ENCODE measurements around the gene TXNRD1.

Gene TXNRD1

GRCh38 chr12:104334581-104334980, 119.0 kb downstream of the TXNRD1 start:
- no peak overlapping the region for H3K27ac Mint-ChIP-seq
- H3K4me3 Mint-ChIP-seq: no peak overlapping the region
- no peak for DNase-seq (ENCODE audit: low spot score)
- H3K27me3 Mint-ChIP-seq (ENCODE audit: low read depth): no peaks in the 10 kb centered on the region
- H3K36me3 Mint-ChIP-seq (ENCODE audit: low read depth): peaks cover 42% of the 10 kb centered on the region
- H3K9me3 Mint-ChIP-seq: no peaks in the 10 kb centered on the region
- H3K4me1 Mint-ChIP-seq (ENCODE audit: low read depth): peaks cover 5% of the 10 kb centered on the region

DNA sequence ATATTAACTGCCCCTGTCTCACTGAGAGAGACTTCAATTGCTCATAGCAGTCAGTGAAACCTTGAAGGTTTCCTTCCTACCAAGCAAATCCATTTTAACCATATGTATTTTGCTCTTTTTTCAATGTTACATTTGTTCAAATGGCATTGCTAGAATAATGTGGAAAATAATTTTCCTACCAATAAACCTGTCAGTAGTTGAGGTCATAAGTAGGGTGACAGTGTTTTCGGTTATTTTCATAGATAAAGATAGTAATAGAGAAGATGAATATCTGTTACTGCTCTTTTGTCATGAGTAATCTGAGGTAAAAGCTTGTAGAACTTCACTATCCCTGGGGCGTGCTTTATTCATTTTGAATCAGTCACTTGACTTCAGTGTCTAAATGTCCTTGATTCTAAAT, 120.5 kb downstream of the TXNRD1 start:
- Mint-ChIP-seq H3K4me1 (ENCODE audit: low read depth) (peaks cover 5% of the 10 kb centered on the region), H3K27me3 (ENCODE audit: low read depth) (no peaks in the 10 kb centered on the region), H3K9me3 (no peaks in the 10 kb centered on the region), H3K4me3 (no peak overlapping the region), H3K36me3 (ENCODE audit: low read depth) (peaks cover 47% of the 10 kb centered on the region), H3K27ac (no peak overlapping the region)
- DNase-seq (ENCODE audit: low spot score): no peak

DNA sequence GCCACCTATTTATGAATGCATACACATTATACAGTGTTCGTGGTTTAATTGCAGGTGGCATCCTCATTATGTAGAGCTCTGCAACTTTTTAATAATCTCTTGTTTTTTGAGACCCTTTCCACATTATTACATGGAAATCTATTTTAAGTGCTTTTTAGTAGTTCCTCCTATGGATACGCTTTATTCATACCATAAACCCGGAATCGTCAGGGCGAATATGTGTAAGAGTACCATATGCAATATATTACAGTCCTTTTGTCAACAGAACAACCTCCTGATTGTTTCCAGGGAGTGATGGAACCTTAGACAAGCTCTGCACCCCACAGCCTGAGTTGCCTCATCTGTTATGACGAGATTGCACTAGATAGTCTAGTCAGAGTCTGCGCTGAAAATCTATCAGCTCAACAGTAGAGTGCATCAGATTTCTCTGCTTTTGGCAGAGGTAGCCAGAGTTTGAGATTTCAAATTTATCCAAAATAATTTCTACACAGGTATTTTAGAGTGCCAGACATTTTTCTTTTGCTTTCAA, 121.5 kb downstream of the TXNRD1 start:
- Mint-ChIP-seq H3K4me3 (no peak overlapping the region), H3K4me1 (ENCODE audit: low read depth) (peaks cover 5% of the 10 kb centered on the region), H3K9me3 (no peaks in the 10 kb centered on the region), H3K27me3 (ENCODE audit: low read depth) (no peaks in the 10 kb centered on the region), H3K27ac (no peak overlapping the region), H3K36me3 (ENCODE audit: low read depth) (peaks cover 47% of the 10 kb centered on the region)
- no peak for DNase-seq (ENCODE audit: low spot score)

DNA sequence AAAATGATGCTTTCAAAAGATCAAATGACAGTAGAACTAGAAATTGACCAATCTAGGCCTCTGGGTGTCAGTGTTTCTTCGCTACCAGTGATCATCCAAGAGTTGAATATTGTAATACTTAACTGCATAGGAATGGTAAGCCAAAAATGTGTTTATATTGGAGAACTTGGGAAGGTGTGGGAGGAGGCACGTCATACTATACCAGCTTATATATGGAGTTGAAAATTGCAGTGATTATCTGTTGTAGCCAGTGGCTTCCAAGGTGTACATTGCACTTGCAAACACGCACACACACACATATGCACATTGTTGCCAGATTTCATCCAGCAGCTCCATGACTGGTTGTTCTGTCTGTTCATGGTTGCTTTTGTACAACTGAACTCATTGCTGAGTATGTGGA, 124.1 kb downstream of the TXNRD1 start:
- Mint-ChIP-seq H3K27me3 (ENCODE audit: low read depth) (no peaks in the 10 kb centered on the region), H3K9me3 (no peaks in the 10 kb centered on the region), H3K4me1 (ENCODE audit: low read depth) (peaks cover 4% of the 10 kb centered on the region), H3K36me3 (ENCODE audit: low read depth) (peaks cover 49% of the 10 kb centered on the region), H3K4me3 (no peak overlapping the region), H3K27ac (no peak overlapping the region)
- DNase-seq (ENCODE audit: low spot score): no peak

GRCh38 chr12:104340177-104340576, 124.6 kb downstream of the TXNRD1 start:
- no peak overlapping the region for H3K4me3 Mint-ChIP-seq
- H3K9me3 Mint-ChIP-seq: no peaks in the 10 kb centered on the region
- H3K4me1 Mint-ChIP-seq (ENCODE audit: low read depth): peaks cover 1% of the 10 kb centered on the region
- H3K36me3 Mint-ChIP-seq (ENCODE audit: low read depth): peaks cover 46% of the 10 kb centered on the region
- no peak for DNase-seq (ENCODE audit: low spot score)
- H3K27ac Mint-ChIP-seq: no peak overlapping the region
- no peaks in the 10 kb centered on the region for H3K27me3 Mint-ChIP-seq (ENCODE audit: low read depth)

DNA sequence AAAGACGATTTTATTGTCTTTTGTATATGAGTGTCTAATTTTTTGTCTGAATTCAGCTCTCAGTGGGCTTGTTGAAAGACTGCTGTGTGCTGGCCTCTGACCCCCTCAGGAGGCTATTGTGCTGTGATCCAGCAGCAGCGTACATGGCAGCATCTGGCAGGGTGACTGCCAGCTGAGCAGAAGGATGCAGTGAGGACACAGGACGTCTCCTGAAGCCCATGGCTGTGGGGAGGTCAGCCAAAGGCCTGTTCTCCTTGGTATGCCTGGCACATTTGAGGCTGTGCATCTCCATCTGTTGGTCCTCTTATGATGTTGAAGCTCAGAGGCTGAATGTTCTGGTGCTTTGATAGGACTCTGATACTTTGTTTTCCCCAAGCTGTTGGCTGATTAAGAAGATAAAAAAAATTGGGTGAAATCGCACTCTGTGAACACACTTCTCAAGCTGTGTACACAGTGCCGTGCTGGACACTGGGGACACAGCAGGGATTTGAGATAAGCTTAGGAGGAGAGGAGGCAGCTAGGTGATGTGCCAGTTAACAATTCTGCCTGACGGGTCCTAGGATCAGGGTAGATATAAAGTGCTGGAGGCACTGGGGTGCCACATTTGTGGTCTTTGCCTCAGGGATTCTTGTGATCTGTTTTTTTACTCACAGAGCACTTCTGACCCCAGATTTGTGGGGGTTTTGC, 125.5 kb downstream of the TXNRD1 start:
- no peak for DNase-seq (ENCODE audit: low spot score)
- Mint-ChIP-seq H3K4me3 (no peak overlapping the region), H3K27ac (no peak overlapping the region), H3K27me3 (ENCODE audit: low read depth) (no peaks in the 10 kb centered on the region), H3K4me1 (ENCODE audit: low read depth) (peaks cover 1% of the 10 kb centered on the region), H3K36me3 (ENCODE audit: low read depth) (peaks cover 46% of the 10 kb centered on the region), H3K9me3 (no peaks in the 10 kb centered on the region)

DNA sequence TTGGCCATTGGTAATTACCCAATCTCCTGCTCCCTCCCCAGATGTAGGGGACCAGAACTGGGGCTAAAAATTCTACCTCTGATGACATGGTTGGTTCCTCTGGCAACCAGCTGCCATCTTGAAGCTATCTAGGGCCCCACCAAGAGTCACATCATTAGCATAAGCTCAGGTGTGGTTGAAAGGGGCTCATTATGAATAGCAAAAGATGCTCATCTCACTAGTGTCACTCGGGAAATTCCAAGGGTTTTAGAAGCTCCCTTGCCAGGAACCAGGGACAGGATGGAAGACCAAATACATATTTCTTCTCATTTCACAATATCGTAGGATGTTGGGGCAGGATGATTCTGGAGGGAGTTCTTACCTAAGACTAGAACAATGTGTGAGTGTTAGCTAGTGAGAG, 126.6 kb downstream of the TXNRD1 start:
- peaks cover 45% of the 10 kb centered on the region for H3K36me3 Mint-ChIP-seq (ENCODE audit: low read depth)
- H3K9me3 Mint-ChIP-seq: no peaks in the 10 kb centered on the region
- DNase-seq (ENCODE audit: low spot score): no peak
- H3K4me1 Mint-ChIP-seq (ENCODE audit: low read depth): peaks cover under 1% of the 10 kb centered on the region
- no peak overlapping the region for H3K4me3 Mint-ChIP-seq
- H3K27me3 Mint-ChIP-seq (ENCODE audit: low read depth): no peaks in the 10 kb centered on the region
- H3K27ac Mint-ChIP-seq: no peak overlapping the region

GRCh38 chr12:104342635-104343249, 127.2 kb downstream of the TXNRD1 start:
- peak overlapping the region; percentile 19 for H3K27ac Mint-ChIP-seq
- H3K36me3 Mint-ChIP-seq (ENCODE audit: low read depth): peaks cover 48% of the 10 kb centered on the region
- no peak for DNase-seq (ENCODE audit: low spot score)
- H3K9me3 Mint-ChIP-seq: no peaks in the 10 kb centered on the region
- H3K4me1 Mint-ChIP-seq (ENCODE audit: low read depth): peaks cover 2% of the 10 kb centered on the region
- H3K4me3 Mint-ChIP-seq: no peak overlapping the region
- H3K27me3 Mint-ChIP-seq (ENCODE audit: low read depth): no peaks in the 10 kb centered on the region

- Mint-ChIP-seq H3K36me3 (ENCODE audit: low read depth) (peaks cover 50% of the 10 kb centered on the region), H3K4me3 (no peak overlapping the region), H3K9me3 (no peaks in the 10 kb centered on the region), H3K27ac (no peak overlapping the region), H3K27me3 (ENCODE audit: low read depth) (no peaks in the 10 kb centered on the region), H3K4me1 (ENCODE audit: low read depth) (peaks cover 2% of the 10 kb centered on the region)
- no peak for DNase-seq (ENCODE audit: low spot score)
These were observed 129.1 kb downstream of the TXNRD1 start for GRCh38 chr12:104344682-104345081.

GRCh38 chr12:104345234-104346066, 129.9 kb downstream of the TXNRD1 start:
- no peaks in the 10 kb centered on the region for H3K9me3 Mint-ChIP-seq
- H3K4me3 Mint-ChIP-seq: no peak overlapping the region
- H3K36me3 Mint-ChIP-seq (ENCODE audit: low read depth): peaks cover 43% of the 10 kb centered on the region
- H3K27ac Mint-ChIP-seq: no peak overlapping the region
- H3K27me3 Mint-ChIP-seq (ENCODE audit: low read depth): no peaks in the 10 kb centered on the region
- peaks cover 2% of the 10 kb centered on the region for H3K4me1 Mint-ChIP-seq (ENCODE audit: low read depth)
- no peak for DNase-seq (ENCODE audit: low spot score)

- no peaks in the 10 kb centered on the region for H3K9me3 Mint-ChIP-seq
- H3K4me1 Mint-ChIP-seq (ENCODE audit: low read depth): peaks cover 2% of the 10 kb centered on the region
- H3K4me3 Mint-ChIP-seq: no peak overlapping the region
- H3K36me3 Mint-ChIP-seq (ENCODE audit: low read depth): peaks cover 34% of the 10 kb centered on the region
- H3K27me3 Mint-ChIP-seq (ENCODE audit: low read depth): no peaks in the 10 kb centered on the region
- DNase-seq (ENCODE audit: low spot score): no peak
- H3K27ac Mint-ChIP-seq: no peak overlapping the region
These were observed 131.9 kb downstream of the TXNRD1 start for GRCh38 chr12:104347374-104348075.

DNA sequence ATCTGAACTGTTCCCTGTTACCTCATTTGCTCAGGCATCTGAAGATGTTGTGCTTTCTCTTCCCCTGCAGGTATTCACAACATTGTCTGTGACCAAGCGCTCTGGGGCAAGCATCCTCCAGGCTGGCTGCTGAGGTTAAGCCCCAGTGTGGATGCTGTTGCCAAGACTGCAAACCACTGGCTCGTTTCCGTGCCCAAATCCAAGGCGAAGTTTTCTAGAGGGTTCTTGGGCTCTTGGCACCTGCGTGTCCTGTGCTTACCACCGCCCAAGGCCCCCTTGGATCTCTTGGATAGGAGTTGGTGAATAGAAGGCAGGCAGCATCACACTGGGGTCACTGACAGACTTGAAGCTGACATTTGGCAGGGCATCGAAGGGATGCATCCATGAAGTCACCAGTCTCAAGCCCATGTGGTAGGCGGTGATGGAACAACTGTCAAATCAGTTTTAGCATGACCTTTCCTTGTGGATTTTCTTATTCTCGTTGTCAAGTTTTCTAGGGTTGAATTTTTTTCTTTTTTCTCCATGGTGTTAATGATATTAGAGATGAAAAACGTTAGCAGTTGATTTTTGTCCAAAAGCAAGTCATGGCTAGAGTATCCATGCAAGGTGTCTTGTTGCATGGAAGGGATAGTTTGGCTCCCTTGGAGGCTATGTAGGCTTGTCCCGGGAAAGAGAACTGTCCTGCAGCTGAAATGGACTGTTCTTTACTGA, 132.9 kb downstream of the TXNRD1 start:
- DNase-seq (ENCODE audit: low spot score): no peak
- Mint-ChIP-seq H3K9me3 (no peaks in the 10 kb centered on the region), H3K27ac (no peak overlapping the region), H3K4me1 (ENCODE audit: low read depth) (peaks cover 2% of the 10 kb centered on the region), H3K36me3 (ENCODE audit: low read depth) (peaks cover 34% of the 10 kb centered on the region), H3K27me3 (ENCODE audit: low read depth) (no peaks in the 10 kb centered on the region), H3K4me3 (no peak overlapping the region)

- H3K36me3 Mint-ChIP-seq (ENCODE audit: low read depth): peaks cover 36% of the 10 kb centered on the region
These were observed 133.5 kb downstream of the TXNRD1 start for GRCh38 chr12:104348994-104349494.

More at GRCh38 chr12:104348994-104349494, 133.5 kb downstream of the TXNRD1 start:
- Mint-ChIP-seq H3K4me3 (no peak overlapping the region), H3K27ac (no peak overlapping the region), H3K27me3 (ENCODE audit: low read depth) (no peaks in the 10 kb centered on the region), H3K9me3 (no peaks in the 10 kb centered on the region), H3K4me1 (ENCODE audit: low read depth) (peaks cover 2% of the 10 kb centered on the region)
- DNase-seq (ENCODE audit: low spot score): no peak
